ENCODE data around the gene OR2B6.

DNA sequence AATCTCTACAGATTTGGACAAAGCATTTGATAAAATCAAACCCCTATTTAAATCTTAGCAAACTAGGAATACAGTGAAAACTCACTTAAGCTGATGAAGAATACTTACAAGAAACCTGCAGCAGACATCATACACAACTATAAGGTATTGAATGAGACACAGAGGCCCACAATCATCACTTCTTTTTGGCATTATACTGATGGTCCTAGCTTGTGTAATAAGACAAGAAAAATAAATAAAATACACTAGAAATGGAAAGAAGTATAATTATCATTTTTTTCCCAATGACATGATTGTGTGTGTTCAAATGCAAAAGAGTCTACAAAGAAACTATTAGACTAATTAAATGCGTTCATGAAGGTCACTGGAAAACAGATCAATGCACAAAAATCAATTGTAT, 8.8 kb upstream of the OR2B6 start:
- TF ChIP-seq CTCF (IDR thresholded peaks at IDR 0.05; ENCODE audit: low read depth, low read length) (no peak), EZH2phosphoT487 (IDR thresholded peaks at IDR 0.05; ENCODE audit: low read depth) (no peak)

Data from OCI-LY3 (cell line).